Measurements from ENCODE around the gene PLA2G6.
A peak's percentile ranks its signal among the peaks of the same experiment; 100 is the strongest.

Gene PLA2G6

DNA sequence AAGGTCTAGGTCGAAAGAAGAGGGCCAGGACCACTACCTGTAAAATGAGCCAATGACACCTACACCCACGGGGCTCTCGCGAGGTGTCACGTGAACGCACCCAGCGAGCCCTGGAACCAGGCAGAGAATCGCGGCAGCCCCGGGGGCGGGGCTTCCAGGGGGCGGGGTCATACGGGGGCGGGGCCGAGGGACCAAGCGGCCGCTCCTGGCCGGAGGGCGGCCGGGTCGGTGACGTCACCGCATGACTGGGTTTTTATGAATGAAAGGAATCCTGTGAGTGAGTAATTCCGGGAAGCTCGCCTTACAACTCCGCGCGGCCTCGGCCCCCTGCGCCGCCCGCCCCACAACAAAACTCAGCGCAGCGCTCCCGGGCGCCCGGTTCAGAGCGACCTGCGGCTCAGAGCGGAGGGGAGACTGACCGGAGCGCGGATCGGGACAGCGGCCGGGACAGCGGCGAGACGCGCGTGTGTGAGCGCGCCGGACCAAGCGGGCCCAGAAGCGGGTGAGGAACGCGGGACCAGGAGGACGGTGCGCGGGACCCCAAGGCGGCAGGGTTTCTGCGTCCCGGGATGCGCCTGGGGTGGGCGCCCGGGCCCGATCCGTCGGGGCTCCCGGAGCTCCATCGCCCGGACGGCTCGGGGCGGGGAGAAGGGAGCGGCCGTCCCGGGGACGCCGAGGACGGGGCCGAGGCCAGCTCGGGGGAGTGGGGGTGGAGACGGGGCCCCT, 20.2 kb upstream of the PLA2G6 start, which contains the start of gene MAFF (continued):
- TF ChIP-seq ZNF394 (tag by site-specific recombination; IDR thresholded peaks at IDR 0.05; ENCODE audit: borderline replicate concordance), result no peak; the same call in none of the 2 replicates
- no peak for TF ChIP-seq ZNF223 (tag by site-specific recombination; IDR thresholded peaks at IDR 0.05)
- TF ChIP-seq ZNF473 (tag by site-specific recombination; IDR thresholded peaks at IDR 0.05), result no peak
- TF ChIP-seq ZNF560 (tag by site-specific recombination; IDR thresholded peaks at IDR 0.05; ENCODE audit: borderline replicate concordance), result no peak
- TF ChIP-seq ZNF747 (tag by site-specific recombination; IDR thresholded peaks at IDR 0.05), result no peak
- TF ChIP-seq HOXA7 (CRISPR knock-in tag; IDR thresholded peaks at IDR 0.05; ENCODE audit: borderline replicate concordance), result no peak
- no peak for TF ChIP-seq GLI2 (tag by site-specific recombination; IDR thresholded peaks at IDR 0.05; ENCODE audit: borderline replicate concordance, low read depth)
- peak; percentile 9; the same call in 1 of the 2 replicates for TF ChIP-seq ZBTB17 (tag by site-specific recombination; IDR thresholded peaks at IDR 0.05)
- TF ChIP-seq ZBTB21 (tag by site-specific recombination; IDR thresholded peaks at IDR 0.05), result peak; percentile 80
- no peak for TF ChIP-seq MZF1 (tag by site-specific recombination; IDR thresholded peaks at IDR 0.05; ENCODE audit: borderline replicate concordance)
- no peak for TF ChIP-seq ZNF600 (tag by site-specific recombination; IDR thresholded peaks at IDR 0.05)
- TF ChIP-seq ZNF670 (tag by site-specific recombination; IDR thresholded peaks at IDR 0.05; ENCODE audit: low read depth), result no peak
- TF ChIP-seq, protein P1, sequence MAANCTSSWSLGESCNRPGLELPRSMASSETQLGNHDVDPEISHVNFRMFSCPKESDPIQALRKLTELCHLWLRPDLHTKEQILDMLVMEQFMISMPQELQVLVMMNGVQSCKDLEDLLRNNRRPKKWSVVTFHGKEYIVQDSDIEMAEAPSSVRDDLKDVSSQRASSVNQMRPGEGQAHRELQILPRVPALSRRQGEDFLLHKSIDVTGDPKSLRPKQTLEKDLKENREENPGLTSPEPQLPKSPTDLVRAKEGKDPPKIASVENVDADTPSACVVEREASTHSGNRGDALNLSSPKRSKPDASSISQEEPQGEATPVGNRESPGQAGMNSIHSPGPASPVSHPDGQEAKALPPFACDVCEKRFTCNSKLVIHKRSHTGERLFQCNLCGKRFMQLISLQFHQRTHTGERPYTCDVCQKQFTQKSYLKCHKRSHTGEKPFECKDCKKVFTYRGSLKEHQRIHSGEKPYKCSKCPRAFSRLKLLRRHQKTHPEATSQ (tag by site-specific recombination; IDR thresholded peaks at IDR 0.05), result peak; percentile 64; the same call in 1 of the 2 replicates
- TF ChIP-seq SCRT2 (tag by site-specific recombination; IDR thresholded peaks at IDR 0.05), result no peak
- TF ChIP-seq, protein P2, sequence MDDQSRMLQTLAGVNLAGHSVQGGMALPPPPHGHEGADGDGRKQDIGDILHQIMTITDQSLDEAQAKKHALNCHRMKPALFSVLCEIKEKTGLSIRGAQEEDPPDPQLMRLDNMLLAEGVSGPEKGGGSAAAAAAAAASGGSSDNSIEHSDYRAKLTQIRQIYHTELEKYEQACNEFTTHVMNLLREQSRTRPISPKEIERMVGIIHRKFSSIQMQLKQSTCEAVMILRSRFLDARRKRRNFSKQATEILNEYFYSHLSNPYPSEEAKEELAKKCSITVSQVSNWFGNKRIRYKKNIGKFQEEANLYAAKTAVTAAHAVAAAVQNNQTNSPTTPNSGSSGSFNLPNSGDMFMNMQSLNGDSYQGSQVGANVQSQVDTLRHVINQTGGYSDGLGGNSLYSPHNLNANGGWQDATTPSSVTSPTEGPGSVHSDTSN (CRISPR knock-in tag; IDR thresholded peaks at IDR 0.05), result no peak
- 0 out of 2 replicates have a peak, but pooled peaks have one; percentile 49 for TF ChIP-seq BCL11B (tag by site-specific recombination; IDR thresholded peaks at IDR 0.05; ENCODE audit: low read depth)
- TF ChIP-seq, protein P3, sequence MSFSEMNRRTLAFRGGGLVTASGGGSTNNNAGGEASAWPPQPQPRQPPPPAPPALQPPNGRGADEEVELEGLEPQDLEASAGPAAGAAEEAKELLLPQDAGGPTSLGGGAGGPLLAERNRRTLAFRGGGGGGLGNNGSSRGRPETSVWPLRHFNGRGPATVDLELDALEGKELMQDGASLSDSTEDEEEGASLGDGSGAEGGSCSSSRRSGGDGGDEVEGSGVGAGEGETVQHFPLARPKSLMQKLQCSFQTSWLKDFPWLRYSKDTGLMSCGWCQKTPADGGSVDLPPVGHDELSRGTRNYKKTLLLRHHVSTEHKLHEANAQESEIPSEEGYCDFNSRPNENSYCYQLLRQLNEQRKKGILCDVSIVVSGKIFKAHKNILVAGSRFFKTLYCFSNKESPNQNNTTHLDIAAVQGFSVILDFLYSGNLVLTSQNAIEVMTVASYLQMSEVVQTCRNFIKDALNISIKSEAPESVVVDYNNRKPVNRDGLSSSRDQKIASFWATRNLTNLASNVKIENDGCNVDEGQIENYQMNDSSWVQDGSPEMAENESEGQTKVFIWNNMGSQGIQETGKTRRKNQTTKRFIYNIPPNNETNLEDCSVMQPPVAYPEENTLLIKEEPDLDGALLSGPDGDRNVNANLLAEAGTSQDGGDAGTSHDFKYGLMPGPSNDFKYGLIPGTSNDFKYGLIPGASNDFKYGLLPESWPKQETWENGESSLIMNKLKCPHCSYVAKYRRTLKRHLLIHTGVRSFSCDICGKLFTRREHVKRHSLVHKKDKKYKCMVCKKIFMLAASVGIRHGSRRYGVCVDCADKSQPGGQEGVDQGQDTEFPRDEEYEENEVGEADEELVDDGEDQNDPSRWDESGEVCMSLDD (tag by site-specific recombination; IDR thresholded peaks at IDR 0.05), result no peak
- TF ChIP-seq, protein P4, sequence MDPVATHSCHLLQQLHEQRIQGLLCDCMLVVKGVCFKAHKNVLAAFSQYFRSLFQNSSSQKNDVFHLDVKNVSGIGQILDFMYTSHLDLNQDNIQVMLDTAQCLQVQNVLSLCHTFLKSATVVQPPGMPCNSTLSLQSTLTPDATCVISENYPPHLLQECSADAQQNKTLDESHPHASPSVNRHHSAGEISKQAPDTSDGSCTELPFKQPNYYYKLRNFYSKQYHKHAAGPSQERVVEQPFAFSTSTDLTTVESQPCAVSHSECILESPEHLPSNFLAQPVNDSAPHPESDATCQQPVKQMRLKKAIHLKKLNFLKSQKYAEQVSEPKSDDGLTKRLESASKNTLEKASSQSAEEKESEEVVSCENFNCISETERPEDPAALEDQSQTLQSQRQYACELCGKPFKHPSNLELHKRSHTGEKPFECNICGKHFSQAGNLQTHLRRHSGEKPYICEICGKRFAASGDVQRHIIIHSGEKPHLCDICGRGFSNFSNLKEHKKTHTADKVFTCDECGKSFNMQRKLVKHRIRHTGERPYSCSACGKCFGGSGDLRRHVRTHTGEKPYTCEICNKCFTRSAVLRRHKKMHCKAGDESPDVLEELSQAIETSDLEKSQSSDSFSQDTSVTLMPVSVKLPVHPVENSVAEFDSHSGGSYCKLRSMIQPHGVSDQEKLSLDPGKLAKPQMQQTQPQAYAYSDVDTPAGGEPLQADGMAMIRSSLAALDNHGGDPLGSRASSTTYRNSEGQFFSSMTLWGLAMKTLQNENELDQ (tag by site-specific recombination; IDR thresholded peaks at IDR 0.05; ENCODE audit: low read depth), result no peak
- TF ChIP-seq, protein P5, sequence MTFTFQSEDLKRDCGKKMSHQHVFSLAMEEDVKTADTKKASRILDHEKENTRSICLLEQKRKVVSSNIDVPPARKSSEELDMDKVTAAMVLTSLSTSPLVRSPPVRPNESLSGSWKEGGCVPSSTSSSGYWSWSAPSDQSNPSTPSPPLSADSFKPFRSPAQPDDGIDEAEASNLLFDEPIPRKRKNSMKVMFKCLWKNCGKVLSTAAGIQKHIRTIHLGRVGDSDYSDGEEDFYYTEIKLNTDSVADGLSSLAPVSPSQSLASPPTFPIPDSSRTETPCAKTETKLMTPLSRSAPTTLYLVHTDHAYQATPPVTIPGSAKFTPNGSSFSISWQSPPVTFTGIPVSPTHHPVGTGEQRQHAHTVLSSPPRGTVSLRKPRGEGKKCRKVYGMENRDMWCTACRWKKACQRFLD (tag by site-specific recombination; IDR thresholded peaks at IDR 0.05), result no peak
- no peak for TF ChIP-seq PRDM1 (tag by site-specific recombination; IDR thresholded peaks at IDR 0.05)
- TF ChIP-seq, protein P6, sequence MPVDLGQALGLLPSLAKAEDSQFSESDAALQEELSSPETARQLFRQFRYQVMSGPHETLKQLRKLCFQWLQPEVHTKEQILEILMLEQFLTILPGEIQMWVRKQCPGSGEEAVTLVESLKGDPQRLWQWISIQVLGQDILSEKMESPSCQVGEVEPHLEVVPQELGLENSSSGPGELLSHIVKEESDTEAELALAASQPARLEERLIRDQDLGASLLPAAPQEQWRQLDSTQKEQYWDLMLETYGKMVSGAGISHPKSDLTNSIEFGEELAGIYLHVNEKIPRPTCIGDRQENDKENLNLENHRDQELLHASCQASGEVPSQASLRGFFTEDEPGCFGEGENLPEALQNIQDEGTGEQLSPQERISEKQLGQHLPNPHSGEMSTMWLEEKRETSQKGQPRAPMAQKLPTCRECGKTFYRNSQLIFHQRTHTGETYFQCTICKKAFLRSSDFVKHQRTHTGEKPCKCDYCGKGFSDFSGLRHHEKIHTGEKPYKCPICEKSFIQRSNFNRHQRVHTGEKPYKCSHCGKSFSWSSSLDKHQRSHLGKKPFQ (tag by site-specific recombination; IDR thresholded peaks at IDR 0.05), result no peak
- TF ChIP-seq, protein P7, sequence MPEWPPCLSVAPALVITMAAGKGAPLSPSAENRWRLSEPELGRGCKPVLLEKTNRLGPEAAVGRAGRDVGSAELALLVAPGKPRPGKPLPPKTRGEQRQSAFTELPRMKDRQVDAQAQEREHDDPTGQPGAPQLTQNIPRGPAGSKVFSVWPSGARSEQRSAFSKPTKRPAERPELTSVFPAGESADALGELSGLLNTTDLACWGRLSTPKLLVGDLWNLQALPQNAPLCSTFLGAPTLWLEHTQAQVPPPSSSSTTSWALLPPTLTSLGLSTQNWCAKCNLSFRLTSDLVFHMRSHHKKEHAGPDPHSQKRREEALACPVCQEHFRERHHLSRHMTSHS (tag by site-specific recombination; IDR thresholded peaks at IDR 0.05), result no peak
- no peak for TF ChIP-seq ZNF843 (tag by site-specific recombination; IDR thresholded peaks at IDR 0.05)
- no peak for TF ChIP-seq ZNF433 (tag by site-specific recombination; IDR thresholded peaks at IDR 0.05; ENCODE audit: low read depth)
- TF ChIP-seq SP7 (tag by site-specific recombination; IDR thresholded peaks at IDR 0.05), result peak; percentile 59
- no peak for TF ChIP-seq MYNN (tag by site-specific recombination; IDR thresholded peaks at IDR 0.05; ENCODE audit: borderline replicate concordance)
- TF ChIP-seq ZNF624 (tag by site-specific recombination; IDR thresholded peaks at IDR 0.05), result no peak
